ENCODE data around the gene TBC1D10A.

Gene TBC1D10A

DNA sequence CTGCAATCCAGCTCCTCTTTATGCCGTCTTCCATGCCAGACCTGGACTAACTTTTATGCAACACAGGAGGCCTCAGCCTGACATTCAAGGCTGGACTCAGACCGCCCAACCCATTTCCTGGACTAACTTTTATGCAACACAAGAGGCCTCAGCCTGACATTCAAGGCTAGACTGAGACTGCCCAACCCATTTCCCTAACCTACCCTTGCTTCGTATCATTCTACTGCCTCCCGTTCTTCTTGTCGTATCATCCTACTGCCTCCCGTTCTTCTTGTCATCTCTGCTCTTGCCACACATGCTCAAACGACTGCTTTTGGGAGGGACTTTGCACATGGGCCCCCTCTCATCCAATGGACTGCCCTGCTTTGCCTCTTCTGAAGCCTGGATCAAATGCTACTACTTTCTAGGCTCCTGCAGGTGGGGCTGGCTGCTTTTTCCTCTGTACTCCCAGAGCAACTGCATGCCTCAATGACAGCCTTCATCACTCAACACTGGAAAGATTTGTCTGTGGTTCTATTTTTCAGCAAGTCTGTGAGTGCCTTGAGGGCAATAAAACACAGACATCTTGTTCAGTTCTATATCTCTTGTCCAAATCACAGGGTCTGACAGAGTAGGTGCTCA lies 7.8 kb downstream of the TBC1D10A start:
- H3K27ac ChIP-seq = no peak overlapping the region
- TF ChIP-seq, protein P1, sequence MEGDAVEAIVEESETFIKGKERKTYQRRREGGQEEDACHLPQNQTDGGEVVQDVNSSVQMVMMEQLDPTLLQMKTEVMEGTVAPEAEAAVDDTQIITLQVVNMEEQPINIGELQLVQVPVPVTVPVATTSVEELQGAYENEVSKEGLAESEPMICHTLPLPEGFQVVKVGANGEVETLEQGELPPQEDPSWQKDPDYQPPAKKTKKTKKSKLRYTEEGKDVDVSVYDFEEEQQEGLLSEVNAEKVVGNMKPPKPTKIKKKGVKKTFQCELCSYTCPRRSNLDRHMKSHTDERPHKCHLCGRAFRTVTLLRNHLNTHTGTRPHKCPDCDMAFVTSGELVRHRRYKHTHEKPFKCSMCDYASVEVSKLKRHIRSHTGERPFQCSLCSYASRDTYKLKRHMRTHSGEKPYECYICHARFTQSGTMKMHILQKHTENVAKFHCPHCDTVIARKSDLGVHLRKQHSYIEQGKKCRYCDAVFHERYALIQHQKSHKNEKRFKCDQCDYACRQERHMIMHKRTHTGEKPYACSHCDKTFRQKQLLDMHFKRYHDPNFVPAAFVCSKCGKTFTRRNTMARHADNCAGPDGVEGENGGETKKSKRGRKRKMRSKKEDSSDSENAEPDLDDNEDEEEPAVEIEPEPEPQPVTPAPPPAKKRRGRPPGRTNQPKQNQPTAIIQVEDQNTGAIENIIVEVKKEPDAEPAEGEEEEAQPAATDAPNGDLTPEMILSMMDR (IDR thresholded peaks at IDR 0.05) = no peak
- no peak for TF ChIP-seq ZFX (IDR thresholded peaks at IDR 0.05; ENCODE audit: borderline replicate concordance)

DNA sequence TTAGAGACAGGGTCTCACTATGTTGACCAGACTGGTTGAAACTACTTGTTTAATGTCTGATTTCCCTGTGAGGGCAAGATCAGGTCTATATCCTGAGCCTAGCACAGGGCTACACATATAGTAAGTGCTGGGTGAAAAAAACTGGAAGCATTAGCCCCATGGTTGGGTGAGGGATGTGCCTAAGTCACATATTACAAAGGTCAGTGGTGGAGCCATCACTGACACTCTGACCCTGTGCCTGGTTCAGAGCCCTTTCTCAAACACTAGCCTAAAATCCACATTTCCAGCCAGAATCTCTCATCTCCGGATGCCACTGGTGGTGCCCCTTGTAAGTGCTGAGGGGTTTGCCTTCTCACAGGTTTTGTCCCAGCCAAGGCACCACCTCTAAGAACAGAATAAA lies 9.0 kb downstream of the TBC1D10A start:
- no peak for TF ChIP-seq ZFX (IDR thresholded peaks at IDR 0.05; ENCODE audit: borderline replicate concordance)
- TF ChIP-seq, protein P1 (IDR thresholded peaks at IDR 0.05) = no peak
- no peak overlapping the region for H3K27ac ChIP-seq

DNA sequence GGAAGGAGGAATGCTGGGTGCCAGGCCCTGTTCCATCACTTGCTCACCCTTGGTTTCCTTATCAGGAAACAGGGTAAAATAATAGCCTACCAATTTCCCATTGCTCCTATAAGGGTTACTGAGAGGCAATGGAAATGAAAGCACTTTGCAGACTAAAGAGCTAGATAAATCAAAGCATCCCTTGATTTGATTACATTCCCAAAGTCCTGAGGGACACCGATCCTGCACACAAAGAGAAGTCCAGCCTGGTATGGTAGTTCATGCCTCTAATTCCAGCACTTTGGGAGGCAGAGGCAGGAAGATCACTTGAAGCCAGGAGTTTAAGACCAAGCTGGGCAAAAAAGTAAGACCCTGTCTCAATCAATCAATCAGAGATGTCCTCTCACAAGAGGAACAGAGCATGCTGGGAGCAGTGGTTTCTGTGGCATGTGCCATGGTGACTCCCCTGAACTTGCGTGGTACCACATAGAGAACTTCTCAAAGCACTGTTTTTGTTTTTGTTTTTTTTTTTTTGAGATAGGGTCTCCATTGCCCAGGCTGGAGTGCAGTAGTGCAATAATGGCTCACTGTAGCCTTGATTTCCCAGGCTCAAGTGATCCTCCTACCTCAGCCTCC lies 10.7 kb downstream of the TBC1D10A start:
- TF ChIP-seq ZFX (IDR thresholded peaks at IDR 0.05; ENCODE audit: borderline replicate concordance) = no peak
- TF ChIP-seq, protein P1 (IDR thresholded peaks at IDR 0.05) = no peak
- H3K27ac ChIP-seq = no peak overlapping the region

DNA sequence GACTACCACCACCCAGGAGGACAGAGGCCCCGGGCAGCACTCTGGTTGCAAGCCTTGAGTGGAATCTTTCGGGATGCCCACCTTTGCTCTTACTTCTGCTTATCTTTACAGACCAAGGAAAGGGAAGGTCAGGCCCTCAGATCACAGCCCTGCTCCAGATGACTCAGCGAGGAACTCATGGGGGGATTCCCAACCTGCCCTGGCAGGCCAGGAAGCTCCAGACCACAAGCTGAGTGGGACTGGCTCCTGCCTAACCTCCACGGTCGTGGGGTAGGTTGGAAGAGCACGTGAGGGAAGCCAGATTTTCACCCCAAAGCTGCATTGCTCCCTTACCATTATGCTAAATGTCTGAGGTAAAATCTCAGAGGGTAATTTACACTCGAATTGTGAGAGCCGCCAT lies 11.8 kb downstream of the TBC1D10A start:
- no peak for TF ChIP-seq ZFX (IDR thresholded peaks at IDR 0.05; ENCODE audit: borderline replicate concordance)
- TF ChIP-seq, protein P1 (IDR thresholded peaks at IDR 0.05) = no peak
- H3K27ac ChIP-seq = no peak overlapping the region

DNA sequence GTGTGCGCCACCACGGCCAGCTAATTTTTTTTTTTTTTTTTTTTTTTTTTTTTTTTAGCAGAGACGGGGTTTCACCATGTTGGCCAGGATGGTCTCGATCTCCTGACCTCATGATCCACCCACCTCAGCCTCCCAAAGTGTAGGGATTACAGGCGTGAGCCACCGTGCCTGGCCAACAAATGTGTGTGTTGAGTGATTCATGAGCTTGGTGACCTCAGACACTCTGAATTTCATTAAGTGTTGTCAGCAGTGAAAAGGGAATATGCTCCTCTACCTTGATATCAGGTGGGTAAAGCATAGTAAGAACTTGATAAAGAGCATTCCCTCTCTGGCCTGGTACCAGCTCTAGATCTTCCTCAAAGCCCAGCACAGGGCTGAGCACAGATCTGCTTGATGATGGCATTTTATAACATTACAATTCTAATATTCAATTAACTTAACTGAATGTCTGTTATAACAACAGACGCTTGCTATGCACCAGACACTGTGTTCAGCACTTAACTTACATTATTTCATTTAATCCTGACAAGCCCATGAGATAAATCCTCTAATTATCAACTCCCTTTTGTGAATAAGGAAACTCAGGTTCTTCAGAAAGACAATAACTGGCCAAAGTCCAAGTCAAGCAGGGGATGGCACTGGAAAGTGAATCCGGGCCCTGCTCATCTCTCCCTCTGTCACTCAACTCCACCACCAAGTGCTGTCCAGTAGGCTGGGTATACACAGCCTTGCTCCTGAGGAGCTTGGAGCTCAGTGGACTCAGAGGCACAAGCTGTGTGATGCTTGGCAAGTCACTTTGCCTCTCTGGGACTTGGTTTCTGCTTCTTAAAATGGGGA lies 13.0 kb downstream of the TBC1D10A start:
- no peak overlapping the region for H3K27ac ChIP-seq

DNA sequence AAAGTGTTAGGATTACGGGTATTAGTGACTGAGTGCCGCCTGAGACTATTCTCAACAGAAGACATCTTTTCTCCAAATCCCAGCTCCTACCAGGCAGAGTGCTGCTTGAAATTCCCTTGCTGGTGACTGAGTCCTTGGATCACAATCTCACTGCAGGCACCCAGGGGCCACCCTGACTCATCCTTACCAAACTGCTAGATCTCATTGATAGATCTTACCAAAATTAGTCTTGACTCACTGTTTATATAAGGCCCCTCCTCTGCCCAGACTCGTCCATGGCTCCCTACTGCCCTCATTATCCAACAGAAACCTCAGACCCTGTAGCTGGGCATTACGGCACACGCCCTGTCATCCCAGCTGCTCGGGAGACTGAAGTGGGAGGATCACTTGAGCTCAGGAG lies 14.7 kb downstream of the TBC1D10A start:
- H3K27ac ChIP-seq = no peak overlapping the region

More for the DNA sequence above, 13.0 kb downstream of the TBC1D10A start:
- TF ChIP-seq, protein P1 (IDR thresholded peaks at IDR 0.05) = no peak
- TF ChIP-seq ZFX (IDR thresholded peaks at IDR 0.05; ENCODE audit: borderline replicate concordance) = no peak

More for the DNA sequence above, 14.7 kb downstream of the TBC1D10A start:
- no peak for TF ChIP-seq ZFX (IDR thresholded peaks at IDR 0.05; ENCODE audit: borderline replicate concordance)
- TF ChIP-seq, protein P1 (IDR thresholded peaks at IDR 0.05) = no peak

All from 22Rv1 (cell line).